HG03342 (cell line): ENCODE results near the gene KLHL26.

Experiments used
- ATAC-seq: cut with Tn5 transposase; IDR thresholded peaks from one replicate; pipeline ENCODE4 v1.9.1; 2021; ENCODE audit warnings: mild to moderate bottlenecking, moderate library complexity; ENCODE audit not compliant: unreplicated experiment

KLHL26 gene

GRCh38 chr19:18683109-18683957 lies 46.5 kb downstream of the KLHL26 start, which contains the start of gene CRTC1:
Gene CRTC1 (plus strand): TSS chr19:18683680. CDS start chr19:18683703, 23 bp downstream.
- peak; percentile 68 for ATAC-seq

DNA sequence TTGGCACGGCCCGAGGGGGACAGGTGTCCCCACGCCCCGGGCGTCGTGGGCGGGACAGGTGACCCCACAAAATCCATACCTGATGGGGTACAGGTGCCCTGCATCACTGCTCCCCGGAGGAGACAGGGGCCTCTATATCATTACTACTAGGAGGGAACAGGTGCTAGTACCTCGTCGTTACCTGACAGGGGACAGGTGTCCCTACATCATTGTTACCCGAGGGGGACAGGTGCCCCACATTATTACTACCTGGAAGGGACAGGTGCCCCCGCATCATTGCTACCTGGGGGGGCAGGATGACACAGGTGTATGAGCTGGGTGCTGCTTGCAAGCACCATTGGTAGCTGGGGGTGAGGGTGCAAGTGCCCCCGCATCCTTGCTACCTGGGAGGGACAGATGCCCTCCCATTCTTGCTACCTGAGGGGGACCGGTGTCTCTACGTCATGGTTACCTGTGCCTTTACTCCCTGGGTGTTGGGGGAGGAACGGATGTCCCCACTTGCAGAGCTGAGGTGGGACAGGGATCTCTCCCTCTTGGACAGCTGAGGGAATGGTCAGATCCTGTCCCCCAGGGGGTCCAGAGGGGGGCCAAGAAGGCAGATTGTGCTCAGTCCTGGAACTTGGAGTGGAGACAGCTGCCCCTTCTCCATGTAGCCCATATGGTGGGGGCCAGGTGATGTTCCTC lies 47.3 kb downstream of the KLHL26 start:
- peak; percentile 22 for ATAC-seq

GRCh38 chr19:18684642-18684993 lies 47.8 kb downstream of the KLHL26 start:
- no peak for ATAC-seq

DNA sequence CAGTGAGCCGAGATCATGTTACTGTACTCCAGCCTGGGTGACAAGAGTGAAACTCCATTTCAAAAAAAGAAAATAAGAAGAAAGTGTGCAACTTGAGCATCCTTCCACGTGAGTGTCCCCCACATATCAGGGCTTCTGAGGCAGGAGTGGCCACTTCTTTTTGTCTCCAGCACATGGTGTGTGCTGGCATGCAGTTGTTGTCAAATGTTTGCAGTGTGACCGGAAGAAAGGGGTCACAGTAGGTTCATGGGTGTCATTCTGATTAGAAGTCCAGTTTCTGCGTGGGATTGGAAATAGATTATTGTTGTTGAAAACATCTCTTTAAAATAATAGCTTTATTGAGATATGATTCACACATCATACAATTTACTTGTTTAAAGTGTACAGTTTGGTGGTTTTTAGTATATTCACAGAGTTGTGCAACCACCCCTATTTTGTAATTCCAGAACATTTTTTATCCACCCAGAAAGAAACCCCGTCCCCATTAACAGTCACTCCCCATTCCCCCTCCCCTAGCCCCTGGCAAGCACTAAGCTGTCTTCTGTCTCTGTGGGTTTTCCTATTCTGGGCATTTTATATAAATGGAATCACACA lies 48.9 kb downstream of the KLHL26 start:
- no peak for ATAC-seq

DNA sequence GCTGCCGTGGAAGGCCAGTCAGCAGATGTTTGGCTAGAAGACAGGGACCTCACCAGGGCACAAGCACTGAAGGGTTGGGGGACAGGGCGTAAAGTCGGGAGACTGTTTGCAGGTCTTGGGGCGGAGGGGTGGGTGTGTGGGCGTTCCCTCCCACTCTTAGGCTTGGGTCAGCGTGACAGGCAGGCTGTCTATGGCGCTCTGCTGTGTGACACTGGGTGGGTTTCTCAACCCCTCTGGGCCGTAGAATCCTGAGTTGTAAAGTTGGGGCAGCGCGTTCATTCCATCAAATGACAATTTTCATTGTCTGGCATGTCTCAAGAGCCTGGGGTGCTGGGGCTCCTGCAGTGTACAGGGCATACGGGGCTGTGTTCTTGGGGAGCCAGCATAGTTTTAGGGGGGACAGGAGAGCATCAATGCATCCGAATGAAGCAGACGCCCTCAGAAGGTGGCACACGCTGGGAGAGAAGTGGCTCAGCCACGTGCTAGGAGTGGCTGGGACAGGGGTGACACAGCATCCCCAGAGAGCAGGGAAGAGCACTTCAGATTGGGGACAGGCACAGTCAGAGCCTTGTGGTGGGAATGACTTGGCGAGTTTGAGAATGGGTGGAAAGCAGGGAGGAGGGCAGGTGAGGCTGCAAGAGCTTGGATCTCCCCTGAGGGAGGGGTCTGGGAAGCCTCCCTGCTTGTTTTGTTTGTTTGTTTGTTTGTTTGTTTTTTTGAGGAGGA lies 51.1 kb downstream of the KLHL26 start:
- no peak for ATAC-seq

DNA sequence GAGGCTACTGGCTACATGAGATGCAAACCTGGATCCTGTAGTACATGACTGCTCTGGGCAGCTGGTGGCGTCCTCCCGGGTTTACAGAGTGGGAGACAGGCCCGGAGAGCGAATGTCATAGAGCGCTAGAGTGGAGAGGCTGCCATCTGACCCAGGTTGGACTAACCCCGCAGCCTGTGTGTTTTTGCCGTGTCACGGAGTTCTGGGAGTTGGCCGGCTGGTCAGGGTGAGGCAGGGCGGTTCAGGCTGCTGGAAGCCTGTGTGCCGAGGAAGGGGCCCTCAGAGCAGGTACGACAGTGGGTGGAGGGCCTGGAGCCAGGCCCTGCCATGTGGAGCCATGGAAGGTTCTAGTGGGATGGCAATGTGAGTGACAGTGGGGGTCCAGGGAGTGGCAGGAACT lies 59.2 kb downstream of the KLHL26 start:
- no peak for ATAC-seq

- ATAC-seq: no peak
These were observed 60.9 kb downstream of the KLHL26 start for GRCh38 chr19:18697680-18698079.

DNA sequence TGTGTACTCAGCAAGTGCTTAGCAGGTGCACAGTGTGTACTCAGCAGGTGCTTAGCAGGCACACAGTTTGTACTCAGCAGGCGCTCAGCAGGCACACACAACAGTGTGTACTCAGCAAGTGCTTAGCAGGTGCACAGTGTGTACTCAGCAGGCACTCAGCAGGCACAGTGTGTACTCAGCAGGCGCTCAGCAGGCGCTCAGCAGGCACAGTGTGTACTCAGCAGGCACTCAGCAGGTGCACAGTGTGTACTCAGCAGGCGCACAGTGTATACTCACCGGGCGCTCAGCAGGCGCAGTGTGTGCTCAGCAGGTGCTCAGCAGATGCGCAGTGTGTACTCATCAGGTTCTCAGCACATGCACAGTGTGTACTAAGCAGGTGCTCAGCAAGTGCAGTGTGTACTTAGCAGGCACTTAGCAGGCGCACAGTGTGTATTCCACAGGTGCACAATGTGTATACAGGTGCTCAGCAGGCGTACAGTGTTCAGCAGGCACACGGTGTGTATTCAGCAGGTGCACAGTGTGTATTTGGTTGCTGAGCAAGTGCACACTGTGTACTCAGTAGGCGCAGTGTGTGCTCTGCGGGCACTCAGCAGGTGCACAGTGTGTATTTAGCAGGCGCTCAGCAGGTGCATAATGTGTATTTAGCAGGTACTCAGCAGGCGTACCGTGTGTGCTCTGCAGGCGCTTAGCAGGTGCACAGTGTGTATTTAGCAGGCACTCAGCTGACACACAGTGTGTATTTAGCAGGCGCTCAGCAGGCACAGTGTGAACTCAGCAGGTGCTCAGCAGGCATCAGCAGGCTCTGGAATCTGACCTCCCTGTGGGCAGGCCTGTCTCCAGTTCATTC lies 61.7 kb downstream of the KLHL26 start:
- no peak for ATAC-seq

GRCh38 chr19:18699403-18700054 lies 62.7 kb downstream of the KLHL26 start:
- ATAC-seq: no peak

DNA sequence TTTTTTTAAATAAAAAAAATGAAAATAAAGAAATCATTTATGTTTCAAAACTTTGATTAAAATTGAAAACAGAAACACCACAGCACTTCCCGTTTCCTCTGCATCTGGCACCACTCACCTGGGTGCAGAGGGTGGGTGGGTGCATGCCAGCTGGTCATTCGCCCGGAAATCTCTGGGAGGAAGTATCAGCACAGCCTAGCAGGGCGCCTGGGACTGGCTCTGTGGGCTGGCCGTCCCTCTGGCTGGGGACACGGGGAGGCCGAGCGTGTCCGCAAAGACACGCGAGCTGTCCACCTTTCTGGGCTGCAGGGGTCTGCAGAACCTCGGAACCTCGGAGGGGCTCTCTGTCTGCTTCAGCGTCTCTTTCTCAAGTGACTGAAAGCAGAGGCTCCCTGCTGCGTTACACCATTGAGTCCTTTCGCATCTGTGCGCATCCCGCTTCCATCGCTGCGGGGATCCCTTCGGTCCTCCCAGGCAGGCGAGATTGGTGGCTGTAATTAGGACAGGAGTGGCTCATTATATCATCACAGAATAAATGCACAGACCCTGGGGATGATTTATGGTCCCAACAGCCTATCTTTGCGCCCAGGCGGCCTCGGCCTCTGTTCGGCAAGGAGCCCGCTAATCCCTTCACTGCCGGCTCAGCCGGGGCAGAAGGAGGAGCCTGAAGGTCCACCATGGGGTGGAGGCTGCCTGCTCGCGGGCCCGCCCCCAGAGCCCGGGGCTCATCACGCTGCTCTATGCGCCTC lies 63.8 kb downstream of the KLHL26 start:
- ATAC-seq: peak; percentile 79

GRCh38 chr19:18701250-18701608 lies 64.4 kb downstream of the KLHL26 start:
- peak; percentile 34 for ATAC-seq

GRCh38 chr19:18704054-18704453 lies 67.2 kb downstream of the KLHL26 start:
- no peak for ATAC-seq

GRCh38 chr19:18704971-18705370 lies 68.1 kb downstream of the KLHL26 start:
- no peak for ATAC-seq

DNA sequence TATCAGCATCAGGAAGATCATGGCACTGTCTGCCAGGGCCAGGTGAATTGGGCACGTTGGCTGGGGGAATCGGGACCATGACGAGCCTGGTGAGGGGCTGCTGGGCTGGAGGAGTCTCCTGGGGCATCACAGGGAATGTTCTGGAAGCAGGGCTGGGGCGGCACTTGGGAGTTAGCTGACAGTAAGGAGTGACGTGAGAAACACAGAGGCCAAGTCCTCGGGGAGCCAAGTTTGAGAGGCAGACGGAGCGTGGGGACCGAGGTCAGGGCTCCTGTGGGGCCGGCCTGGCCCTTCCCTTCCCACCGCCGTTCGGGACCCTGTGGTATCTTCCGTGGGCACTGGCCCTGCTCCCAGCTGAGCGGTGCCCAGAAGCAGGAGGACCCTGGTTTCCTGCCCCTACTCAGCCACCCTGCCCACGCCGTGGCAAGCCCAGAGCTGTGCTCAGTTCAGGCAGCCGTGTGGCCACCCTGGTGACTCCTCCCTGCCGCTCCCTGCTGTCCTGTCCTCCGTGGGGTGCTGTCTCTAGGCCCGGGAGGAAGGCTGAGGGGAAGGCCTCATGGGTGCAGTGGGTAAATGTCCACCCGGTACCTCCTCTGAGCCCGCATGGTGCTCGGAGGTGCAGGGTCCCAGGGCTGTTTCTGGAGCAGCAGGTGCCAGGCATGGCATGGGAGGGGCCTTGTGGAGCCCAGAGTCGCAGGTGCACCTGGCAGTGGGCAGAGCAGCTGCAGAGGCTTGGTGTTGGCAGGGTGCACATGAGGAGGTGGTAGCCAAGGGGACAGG lies 71.8 kb downstream of the KLHL26 start:
- no peak for ATAC-seq

DNA sequence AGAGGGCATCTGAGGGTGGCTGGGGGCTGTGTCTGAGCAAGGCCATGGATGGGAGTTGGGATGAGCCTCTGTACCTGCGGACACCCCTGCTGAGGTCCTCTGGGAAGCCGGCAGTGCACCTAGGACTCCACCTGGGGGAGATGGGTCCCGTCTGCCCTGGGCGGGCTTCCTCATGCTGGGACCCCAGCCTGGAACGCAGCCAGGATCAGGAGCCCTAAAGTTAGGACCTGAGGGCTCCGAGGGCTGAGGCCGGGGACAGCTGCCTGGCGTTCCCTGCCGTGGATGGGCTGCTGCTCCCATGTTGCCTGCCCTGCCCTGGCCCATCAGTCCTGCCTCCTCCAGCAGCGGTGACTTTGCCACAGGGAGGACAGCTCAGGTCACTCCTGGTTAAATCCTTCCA lies 72.7 kb downstream of the KLHL26 start:
- ATAC-seq: no peak

DNA sequence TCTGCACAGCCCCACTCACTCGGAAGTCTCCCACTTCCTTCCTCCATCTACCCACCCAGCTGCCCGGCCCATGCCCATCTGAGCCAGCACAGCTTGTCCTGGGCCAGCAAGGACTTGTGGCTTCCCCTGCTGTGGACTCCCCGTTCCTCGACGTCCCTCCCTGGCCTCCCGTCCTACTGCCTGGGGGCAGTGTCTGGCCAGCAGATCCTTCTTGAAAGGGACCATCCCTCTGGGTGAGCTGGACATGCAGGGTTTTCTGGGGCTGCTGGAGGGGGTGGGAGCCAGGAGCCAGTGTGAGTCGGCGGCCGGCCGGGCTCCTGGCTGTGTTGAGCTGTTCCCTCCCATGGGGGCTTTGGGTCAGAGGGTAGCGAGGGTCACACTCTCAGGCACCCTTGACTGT lies 73.4 kb downstream of the KLHL26 start:
- no peak for ATAC-seq

DNA sequence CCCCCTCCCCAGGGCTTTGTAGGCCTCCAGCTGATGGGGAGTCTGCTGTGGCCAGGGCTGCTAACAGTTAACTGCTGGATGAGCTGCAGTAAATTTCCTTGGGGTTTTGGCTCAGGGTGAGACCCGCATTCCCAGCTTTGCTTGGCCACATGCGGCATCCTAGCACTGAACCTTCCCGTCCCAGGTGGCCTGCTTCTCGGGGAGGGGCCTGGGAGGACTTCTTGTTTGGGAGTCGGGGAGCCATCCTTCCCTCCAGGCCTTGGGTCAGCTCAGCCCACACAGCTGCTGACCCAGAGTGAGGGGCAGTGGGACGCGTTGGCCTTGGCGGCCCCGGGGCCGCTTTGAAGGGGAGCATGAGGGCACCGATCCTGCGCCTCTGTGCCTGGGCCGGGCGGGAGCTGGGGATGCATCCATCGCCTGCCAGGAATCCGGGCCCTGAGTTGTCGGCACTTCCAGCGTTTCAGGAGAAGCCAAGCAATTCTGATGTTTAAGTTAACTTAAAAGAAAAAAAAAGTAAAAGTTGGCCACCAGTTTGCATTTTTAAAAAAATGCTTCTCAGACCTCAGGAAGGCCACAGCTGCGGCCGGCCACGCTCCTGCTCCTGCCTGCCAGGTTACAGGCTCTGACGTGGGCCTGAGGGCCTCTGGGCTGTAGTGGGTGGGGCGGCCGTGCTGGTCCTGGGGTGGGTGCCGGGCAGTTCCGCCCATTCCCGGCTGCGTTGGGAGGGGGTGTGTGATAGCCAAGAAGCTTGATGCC lies 74.3 kb downstream of the KLHL26 start:
- ATAC-seq: no peak

GRCh38 chr19:18711893-18712292 lies 75.1 kb downstream of the KLHL26 start:
- ATAC-seq: no peak
